ENCODE measurements around the gene MARCHF2.
"Not testable (repeated sequence)": the region's sequence is repeated elsewhere in the genome, so short reads cannot be mapped to it uniquely, and the experiment has no call there.

Gene MARCHF2

GRCh38 chr19:8403820-8404109, 9.3 kb upstream of the MARCHF2 start:
- H3K4me3 ChIP-seq (replicated peaks; ENCODE audit: low read depth, low read length), result no peak overlapping the region
- DNase-seq (ENCODE audit: extremely low read depth, low read depth), result no peak
- TF ChIP-seq, protein P1, sequence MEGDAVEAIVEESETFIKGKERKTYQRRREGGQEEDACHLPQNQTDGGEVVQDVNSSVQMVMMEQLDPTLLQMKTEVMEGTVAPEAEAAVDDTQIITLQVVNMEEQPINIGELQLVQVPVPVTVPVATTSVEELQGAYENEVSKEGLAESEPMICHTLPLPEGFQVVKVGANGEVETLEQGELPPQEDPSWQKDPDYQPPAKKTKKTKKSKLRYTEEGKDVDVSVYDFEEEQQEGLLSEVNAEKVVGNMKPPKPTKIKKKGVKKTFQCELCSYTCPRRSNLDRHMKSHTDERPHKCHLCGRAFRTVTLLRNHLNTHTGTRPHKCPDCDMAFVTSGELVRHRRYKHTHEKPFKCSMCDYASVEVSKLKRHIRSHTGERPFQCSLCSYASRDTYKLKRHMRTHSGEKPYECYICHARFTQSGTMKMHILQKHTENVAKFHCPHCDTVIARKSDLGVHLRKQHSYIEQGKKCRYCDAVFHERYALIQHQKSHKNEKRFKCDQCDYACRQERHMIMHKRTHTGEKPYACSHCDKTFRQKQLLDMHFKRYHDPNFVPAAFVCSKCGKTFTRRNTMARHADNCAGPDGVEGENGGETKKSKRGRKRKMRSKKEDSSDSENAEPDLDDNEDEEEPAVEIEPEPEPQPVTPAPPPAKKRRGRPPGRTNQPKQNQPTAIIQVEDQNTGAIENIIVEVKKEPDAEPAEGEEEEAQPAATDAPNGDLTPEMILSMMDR (IDR thresholded peaks at IDR 0.05; ENCODE audit: low read depth, low read length, missing control alignments), result no peak

GRCh38 chr19:8404391-8405151, 8.5 kb upstream of the MARCHF2 start:
- TF ChIP-seq, protein P1 (IDR thresholded peaks at IDR 0.05; ENCODE audit: low read depth, low read length, missing control alignments), result no peak
- no peak overlapping the region for H3K4me3 ChIP-seq (replicated peaks; ENCODE audit: low read depth, low read length)
- DNase-seq (ENCODE audit: extremely low read depth, low read depth), result no peak

GRCh38 chr19:8410718-8411117, 2.4 kb upstream of the MARCHF2 start:
- H3K4me3 ChIP-seq (replicated peaks; ENCODE audit: low read depth, low read length); DNase-seq (ENCODE audit: extremely low read depth, low read depth): not testable (repeated sequence)

DNA sequence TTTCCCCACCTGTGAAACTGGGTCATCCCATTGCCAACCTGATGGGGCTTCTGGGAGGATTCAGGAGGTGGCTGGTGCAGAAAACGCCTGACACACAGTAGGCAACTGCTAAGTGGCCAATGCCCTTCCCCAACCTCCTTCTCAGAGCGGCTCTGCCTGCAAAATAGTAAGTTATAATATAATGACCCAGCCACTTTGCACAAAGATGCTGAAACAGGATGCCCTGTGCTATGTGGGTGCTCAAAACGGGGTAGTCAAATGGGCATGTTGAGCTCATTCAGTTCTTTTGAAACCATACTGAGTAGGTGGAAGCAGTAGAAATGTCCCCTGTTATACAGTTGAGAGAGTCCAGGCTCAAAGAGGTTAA, 507 bp downstream of the MARCHF2 start:
- no peak for DNase-seq (ENCODE audit: extremely low read depth, low read depth)
- H3K4me3 ChIP-seq (replicated peaks; ENCODE audit: low read depth, low read length), result peak overlapping the region; percentile 55
- TF ChIP-seq, protein P1 (IDR thresholded peaks at IDR 0.05; ENCODE audit: low read depth, low read length, missing control alignments), result no peak

DNA sequence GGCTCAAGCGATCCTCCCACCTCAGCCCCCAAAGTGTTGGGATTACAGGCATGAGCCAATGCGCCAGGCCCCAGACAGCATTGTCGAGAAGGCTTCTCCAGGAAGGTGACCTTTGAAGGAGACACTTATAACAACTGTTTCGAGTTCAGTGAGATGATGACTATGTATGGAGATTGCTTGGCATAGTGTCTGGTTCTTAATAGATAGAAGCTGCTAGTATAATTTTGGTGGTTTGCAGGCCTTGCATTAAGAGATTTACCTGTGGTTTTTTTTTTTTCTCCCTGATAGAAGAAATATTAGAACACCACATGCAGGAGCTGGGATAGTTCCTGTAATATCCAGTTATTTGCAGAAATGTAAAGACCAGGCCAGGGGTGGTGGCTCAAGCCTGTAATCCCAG, 3.7 kb downstream of the MARCHF2 start:
- TF ChIP-seq, protein P1 (IDR thresholded peaks at IDR 0.05; ENCODE audit: low read depth, low read length, missing control alignments), result no peak
- no peak for DNase-seq (ENCODE audit: extremely low read depth, low read depth)
- H3K4me3 ChIP-seq (replicated peaks; ENCODE audit: low read depth, low read length), result no peak overlapping the region

DNA sequence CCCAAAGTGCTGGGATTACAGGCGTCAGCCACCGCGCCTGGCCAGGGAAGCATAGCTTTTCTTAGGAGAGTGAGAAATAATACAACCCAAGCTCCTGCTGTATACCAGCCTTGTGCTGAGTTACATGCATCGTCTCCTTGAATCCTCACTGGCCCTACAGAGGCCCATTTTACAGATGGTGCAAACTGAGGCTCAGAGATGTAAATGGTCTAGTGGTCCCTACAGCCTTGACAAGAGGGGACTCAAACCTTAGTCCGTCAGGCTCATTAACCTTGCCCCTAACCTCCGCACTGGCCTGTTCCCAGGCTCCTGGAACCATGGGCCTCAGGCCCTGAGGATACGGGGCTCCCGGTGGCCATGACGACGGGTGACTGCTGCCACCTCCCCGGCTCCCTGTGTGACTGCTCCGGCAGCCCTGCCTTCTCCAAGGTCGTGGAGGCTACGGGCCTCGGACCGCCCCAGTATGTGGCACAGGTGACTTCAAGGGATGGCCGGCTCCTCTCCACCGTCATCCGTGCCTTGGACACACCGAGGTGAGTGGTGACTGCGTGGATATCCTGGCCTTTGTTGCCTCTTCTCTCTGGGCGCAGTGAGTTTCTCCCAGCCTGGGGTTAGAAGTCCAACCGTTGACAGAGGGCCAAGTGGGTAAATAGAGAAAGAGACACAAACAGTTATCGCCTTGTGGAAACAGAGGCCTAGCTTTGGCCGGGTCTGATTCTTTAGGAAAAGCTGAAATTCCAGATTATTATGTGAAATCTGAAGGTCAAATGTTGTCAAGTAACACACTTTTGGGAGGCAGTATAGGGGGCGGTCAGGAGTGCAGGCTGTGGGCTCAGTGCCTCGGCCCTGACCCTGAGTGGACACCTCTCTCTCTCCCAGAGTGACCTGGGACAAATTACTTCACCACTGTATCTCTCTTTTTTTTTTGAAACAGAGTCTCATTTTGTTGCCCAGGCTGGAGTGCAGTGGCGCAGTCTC, 8.7 kb downstream of the MARCHF2 start:
- H3K4me3 ChIP-seq (replicated peaks; ENCODE audit: low read depth, low read length), result no peak overlapping the region
- TF ChIP-seq, protein P1 (IDR thresholded peaks at IDR 0.05; ENCODE audit: low read depth, low read length, missing control alignments), result no peak
- no peak for DNase-seq (ENCODE audit: extremely low read depth, low read depth)

- TF ChIP-seq, protein P1 (IDR thresholded peaks at IDR 0.05; ENCODE audit: low read depth, low read length, missing control alignments), result no peak
- peak; percentile 94 for DNase-seq (ENCODE audit: extremely low read depth, low read depth)
- no peak overlapping the region for H3K4me3 ChIP-seq (replicated peaks; ENCODE audit: low read depth, low read length)
Measured at GRCh38 chr19:8423817-8424223, 10.7 kb downstream of the MARCHF2 start.

GRCh38 chr19:8425331-8425730, 12.2 kb downstream of the MARCHF2 start:
- not testable (repeated sequence) for DNase-seq (ENCODE audit: extremely low read depth, low read depth); H3K4me3 ChIP-seq (replicated peaks; ENCODE audit: low read depth, low read length)
